Neutrophil (primary cell): ENCODE measurements around the gene OBSCN.

Experiments
- H3K27ac ChIP-seq: fragments of 200-600 bp; sonication (generic); 2 replicates; pipeline ENCODE4 v1.5.1; 2016; ENCODE audit warnings: mild to moderate bottlenecking, moderate library complexity
- H3K27me3 ChIP-seq: fragments of 200-600 bp; sonication (generic); 2 replicates; pipeline ENCODE4 v1.6.0; 2016; ENCODE audit warnings: mild to moderate bottlenecking
- H3K36me3 ChIP-seq: fragments of 200-600 bp; sonication (generic); 2 replicates; pipeline ENCODE4 v1.5.1; 2017
- H3K4me1 ChIP-seq, 2 experiments: fragments of 200-600 bp in 1 of 2; sonication (generic) in 1 of 2; 1 replicate in 1 of 2; 2 replicates in 1 of 2; pipeline versions ENCODE4 v1.5.1 to v1.6.1; 2013 to 2016; ENCODE audit warnings: low read depth in 1 of 2, low read length in 1 of 2, mild to moderate bottlenecking in 1 of 2, moderate library complexity in 1 of 2; ENCODE audit not compliant: control insufficient read depth in 1 of 2, insufficient read depth in 1 of 2
- H3K4me3 ChIP-seq, 2 experiments: fragments of 200-600 bp in 1 of 2; sonication (generic) in 1 of 2; 1 replicate in 1 of 2; 2 replicates in 1 of 2; pipeline ENCODE4 v1.5.1; 2013 to 2016; ENCODE audit warnings: low read depth in 1 of 2, low read length in 1 of 2, mild to moderate bottlenecking in 1 of 2, moderate library complexity in 1 of 2
- H3K9me3 ChIP-seq: fragments of 200-600 bp; sonication (generic); 2 replicates; pipeline ENCODE4 v1.5.1; 2016
- CTCF ChIP-seq: fragments of 200-600 bp; sonication (generic); IDR thresholded peaks from 2 replicates; pipeline ENCODE4 v1.5.1; 2016; ENCODE audit warnings: antibody characterized with exemption

OBSCN gene

GRCh38 chr1:228346731-228347130 is 138.9 kb downstream of the OBSCN start:
- no peaks in the 10 kb centered on the region for H3K36me3 ChIP-seq
- H3K9me3 ChIP-seq: no peaks in the 10 kb centered on the region
- H3K27ac ChIP-seq: no peak overlapping the region
- H3K4me3 ChIP-seq: no peak overlapping the region
- no peaks in the 10 kb centered on the region for H3K27me3 ChIP-seq
- TF ChIP-seq CTCF: no peak
- no peaks in the 10 kb centered on the region for H3K4me1 ChIP-seq

- no peak for TF ChIP-seq CTCF
- H3K4me1 ChIP-seq: no peaks in the 10 kb centered on the region
- no peaks in the 10 kb centered on the region for H3K9me3 ChIP-seq
- H3K27me3 ChIP-seq: no peaks in the 10 kb centered on the region
- H3K27ac ChIP-seq: no peak overlapping the region
- H3K4me3 ChIP-seq: no peak overlapping the region
- no peaks in the 10 kb centered on the region for H3K36me3 ChIP-seq
These were observed 139.3 kb downstream of the OBSCN start for GRCh38 chr1:228347181-228347580.

- TF ChIP-seq CTCF: no peak
These were observed 141.0 kb downstream of the OBSCN start for GRCh38 chr1:228348708-228349467.

GRCh38 chr1:228349701-228350171 is 141.9 kb downstream of the OBSCN start:
- no peak for TF ChIP-seq CTCF
- no peaks in the 10 kb centered on the region for H3K36me3 ChIP-seq
- H3K4me1 ChIP-seq: no peaks in the 10 kb centered on the region
- no peak overlapping the region for H3K27ac ChIP-seq
- no peaks in the 10 kb centered on the region for H3K27me3 ChIP-seq
- no peaks in the 10 kb centered on the region for H3K9me3 ChIP-seq
- H3K4me3 ChIP-seq: no peak overlapping the region

More at GRCh38 chr1:228348708-228349467, 141.0 kb downstream of the OBSCN start:
- H3K9me3 ChIP-seq: no peaks in the 10 kb centered on the region
- no peaks in the 10 kb centered on the region for H3K4me1 ChIP-seq
- no peaks in the 10 kb centered on the region for H3K27me3 ChIP-seq
- no peak overlapping the region for H3K4me3 ChIP-seq
- H3K36me3 ChIP-seq: no peaks in the 10 kb centered on the region
- H3K27ac ChIP-seq: no peak overlapping the region

GRCh38 chr1:228350179-228350742 is 142.4 kb downstream of the OBSCN start:
- H3K4me3 ChIP-seq: no peak overlapping the region
- H3K36me3 ChIP-seq: no peaks in the 10 kb centered on the region
- no peak for TF ChIP-seq CTCF
- H3K9me3 ChIP-seq: no peaks in the 10 kb centered on the region
- no peaks in the 10 kb centered on the region for H3K27me3 ChIP-seq
- H3K27ac ChIP-seq: no peak overlapping the region
- H3K4me1 ChIP-seq: no peaks in the 10 kb centered on the region
